Gastroesophageal sphincter (tissue), 3 donors: ENCODE results near the gene MAPK6.

Experiments
- CTCF ChIP-seq, 4 experiments: fragments of 200-600 bp in 2 of 4; fragments of 450-650 bp in 2 of 4; sonication (generic) in 1 of 4; IDR thresholded peaks; one replicate each; pipeline ENCODE4 v1.5.1; 2017 to 2019; ENCODE audit warnings: antibody characterized with exemption in 4 of 4, mild to moderate bottlenecking in 2 of 4, moderate library complexity in 2 of 4
- POLR2A ChIP-seq, 2 donors: fragments of 450-650 bp; IDR thresholded peaks; one replicate each; pipeline ENCODE4 v1.6.1; 2017; ENCODE audit warnings: antibody characterized with exemption in 2 of 2, mild to moderate bottlenecking in 2 of 2, moderate library complexity in 1 of 2

- no peak for TF ChIP-seq CTCF (IDR thresholded peaks at IDR 0.05)
- no peak for TF ChIP-seq POLR2A (IDR thresholded peaks at IDR 0.05)
Observed at GRCh38 chr15:52023169-52023922, 4.3 kb downstream of the MAPK6 start.
